AG10803 (cell line): ENCODE results near the gene KATNB1.

Source experiments
- DNase-seq: peaks from one replicate; pipeline ENCODE4 v3.0.0; 2010; ENCODE audit warnings: low read depth
- H3K4me3 ChIP-seq: 2 replicates; pipeline ENCODE4 v1.5.1; 2011; ENCODE audit warnings: mild to moderate bottlenecking, low read length, control low read depth
- CTCF ChIP-seq: conservative IDR thresholded peaks from 2 replicates; pipeline ENCODE4 v1.5.1; 2011; ENCODE audit warnings: mild to moderate bottlenecking, low read length, control low read depth, inconsistent platforms

Gene KATNB1

GRCh38 chr16:57769541-57770145 is 34.1 kb downstream of the KATNB1 start:
- TF ChIP-seq CTCF, result no peak
- H3K4me3 ChIP-seq, result no peak overlapping the region
- DNase-seq, result no peak

GRCh38 chr16:57770361-57770760 is 34.8 kb downstream of the KATNB1 start:
- no peak for DNase-seq
- H3K4me3 ChIP-seq, result no peak overlapping the region
- no peak for TF ChIP-seq CTCF

GRCh38 chr16:57771141-57771785 is 35.7 kb downstream of the KATNB1 start:
- no peak overlapping the region for H3K4me3 ChIP-seq
- TF ChIP-seq CTCF, result no peak
- DNase-seq, result no peak

GRCh38 chr16:57773019-57773418 is 37.4 kb downstream of the KATNB1 start:
- DNase-seq, result no peak
- TF ChIP-seq CTCF, result no peak
- no peak overlapping the region for H3K4me3 ChIP-seq

GRCh38 chr16:57773655-57774295 is 38.2 kb downstream of the KATNB1 start:
- no peak for DNase-seq
- no peak overlapping the region for H3K4me3 ChIP-seq
- no peak for TF ChIP-seq CTCF

- no peak for TF ChIP-seq CTCF
- no peak for DNase-seq
These were observed 39.2 kb downstream of the KATNB1 start for GRCh38 chr16:57774705-57775285.

More at GRCh38 chr16:57774705-57775285, 39.2 kb downstream of the KATNB1 start:
- no peak overlapping the region for H3K4me3 ChIP-seq
